ENCODE measurements around the gene SIAE. TPM values are rescaled to one million over a fixed set of nuclear protein-coding genes. Genes with fewer than 3 reads are reported as not detected.

The SIAE gene
- total RNA-seq, 1 donor from 2014 or later, result 9.6 TPM

- TF ChIP-seq, protein P1, sequence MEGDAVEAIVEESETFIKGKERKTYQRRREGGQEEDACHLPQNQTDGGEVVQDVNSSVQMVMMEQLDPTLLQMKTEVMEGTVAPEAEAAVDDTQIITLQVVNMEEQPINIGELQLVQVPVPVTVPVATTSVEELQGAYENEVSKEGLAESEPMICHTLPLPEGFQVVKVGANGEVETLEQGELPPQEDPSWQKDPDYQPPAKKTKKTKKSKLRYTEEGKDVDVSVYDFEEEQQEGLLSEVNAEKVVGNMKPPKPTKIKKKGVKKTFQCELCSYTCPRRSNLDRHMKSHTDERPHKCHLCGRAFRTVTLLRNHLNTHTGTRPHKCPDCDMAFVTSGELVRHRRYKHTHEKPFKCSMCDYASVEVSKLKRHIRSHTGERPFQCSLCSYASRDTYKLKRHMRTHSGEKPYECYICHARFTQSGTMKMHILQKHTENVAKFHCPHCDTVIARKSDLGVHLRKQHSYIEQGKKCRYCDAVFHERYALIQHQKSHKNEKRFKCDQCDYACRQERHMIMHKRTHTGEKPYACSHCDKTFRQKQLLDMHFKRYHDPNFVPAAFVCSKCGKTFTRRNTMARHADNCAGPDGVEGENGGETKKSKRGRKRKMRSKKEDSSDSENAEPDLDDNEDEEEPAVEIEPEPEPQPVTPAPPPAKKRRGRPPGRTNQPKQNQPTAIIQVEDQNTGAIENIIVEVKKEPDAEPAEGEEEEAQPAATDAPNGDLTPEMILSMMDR (IDR thresholded peaks at IDR 0.05), result no peak
- no peak for DNase-seq (ENCODE audit: low spot score)
- H3K36me3 Mint-ChIP-seq (ENCODE audit: low read depth), result peaks cover 8% of the 10 kb centered on the region
- H3K4me3 Mint-ChIP-seq (ENCODE audit: unreplicated experiment), result no peak overlapping the region
- no peak overlapping the region for H3K27ac Mint-ChIP-seq (ENCODE audit: unreplicated experiment)
- H3K4me1 Mint-ChIP-seq (ENCODE audit: low read depth), result peaks cover 13% of the 10 kb centered on the region
- peaks cover 14% of the 10 kb centered on the region for H3K9me3 Mint-ChIP-seq (ENCODE audit: low read depth)
- no peaks in the 10 kb centered on the region for H3K27me3 Mint-ChIP-seq (ENCODE audit: low read depth)
Measured at GRCh38 chr11:124678416-124678815, 4.9 kb upstream of the SIAE start.

- Mint-ChIP-seq H3K27ac (ENCODE audit: unreplicated experiment) (no peak overlapping the region), H3K4me1 (ENCODE audit: low read depth) (peaks cover 21% of the 10 kb centered on the region), H3K9me3 (ENCODE audit: low read depth) (no peaks in the 10 kb centered on the region), H3K36me3 (ENCODE audit: low read depth) (no peaks in the 10 kb centered on the region), H3K4me3 (ENCODE audit: unreplicated experiment) (no peak overlapping the region), H3K27me3 (ENCODE audit: low read depth) (no peaks in the 10 kb centered on the region)
- TF ChIP-seq, protein P1 (IDR thresholded peaks at IDR 0.05), result no peak
- DNase-seq (ENCODE audit: low spot score), result no peak
Measured at GRCh38 chr11:124676386-124676785, 2.8 kb upstream of the SIAE start.

GRCh38 chr11:124674571-124674970, 1.0 kb upstream of the SIAE start:
- no peaks in the 10 kb centered on the region for H3K27me3 Mint-ChIP-seq (ENCODE audit: low read depth)
- H3K36me3 Mint-ChIP-seq (ENCODE audit: low read depth), result no peaks in the 10 kb centered on the region
- peak overlapping the region; percentile 92 for H3K4me3 Mint-ChIP-seq (ENCODE audit: unreplicated experiment)
- H3K9me3 Mint-ChIP-seq (ENCODE audit: low read depth), result no peaks in the 10 kb centered on the region
- TF ChIP-seq, protein P1 (IDR thresholded peaks at IDR 0.05), result no peak
- peaks cover 21% of the 10 kb centered on the region for H3K4me1 Mint-ChIP-seq (ENCODE audit: low read depth)
- DNase-seq (ENCODE audit: low spot score), result no peak
- peak overlapping the region; percentile 98 for H3K27ac Mint-ChIP-seq (ENCODE audit: unreplicated experiment)

DNA sequence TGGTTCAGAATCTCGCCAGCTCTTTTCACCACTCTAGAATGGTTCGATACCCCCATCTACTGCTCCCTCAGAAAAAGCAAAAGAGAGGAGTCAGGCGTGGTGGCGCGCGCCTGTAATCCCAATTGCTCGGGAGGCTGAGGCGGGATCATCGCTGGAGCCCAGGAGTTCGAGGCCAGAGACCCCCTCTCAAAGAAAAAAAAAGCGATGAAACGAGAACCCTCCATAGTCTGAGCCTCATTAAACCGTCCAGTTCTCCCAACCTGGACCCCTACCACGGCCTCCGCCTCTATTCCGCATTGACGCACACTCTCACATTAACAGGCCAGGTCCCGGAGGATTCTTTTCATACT, 604 bp upstream of the SIAE start:
- peaks cover 21% of the 10 kb centered on the region for H3K4me1 Mint-ChIP-seq (ENCODE audit: low read depth)
- DNase-seq (ENCODE audit: low spot score), result no peak
- no peaks in the 10 kb centered on the region for H3K36me3 Mint-ChIP-seq (ENCODE audit: low read depth)
- peak overlapping the region; percentile 92 for H3K4me3 Mint-ChIP-seq (ENCODE audit: unreplicated experiment)
- TF ChIP-seq, protein P1 (IDR thresholded peaks at IDR 0.05), result no peak
- H3K27ac Mint-ChIP-seq (ENCODE audit: unreplicated experiment), result peak overlapping the region; percentile 98
- H3K27me3 Mint-ChIP-seq (ENCODE audit: low read depth), result no peaks in the 10 kb centered on the region
- no peaks in the 10 kb centered on the region for H3K9me3 Mint-ChIP-seq (ENCODE audit: low read depth)

DNA sequence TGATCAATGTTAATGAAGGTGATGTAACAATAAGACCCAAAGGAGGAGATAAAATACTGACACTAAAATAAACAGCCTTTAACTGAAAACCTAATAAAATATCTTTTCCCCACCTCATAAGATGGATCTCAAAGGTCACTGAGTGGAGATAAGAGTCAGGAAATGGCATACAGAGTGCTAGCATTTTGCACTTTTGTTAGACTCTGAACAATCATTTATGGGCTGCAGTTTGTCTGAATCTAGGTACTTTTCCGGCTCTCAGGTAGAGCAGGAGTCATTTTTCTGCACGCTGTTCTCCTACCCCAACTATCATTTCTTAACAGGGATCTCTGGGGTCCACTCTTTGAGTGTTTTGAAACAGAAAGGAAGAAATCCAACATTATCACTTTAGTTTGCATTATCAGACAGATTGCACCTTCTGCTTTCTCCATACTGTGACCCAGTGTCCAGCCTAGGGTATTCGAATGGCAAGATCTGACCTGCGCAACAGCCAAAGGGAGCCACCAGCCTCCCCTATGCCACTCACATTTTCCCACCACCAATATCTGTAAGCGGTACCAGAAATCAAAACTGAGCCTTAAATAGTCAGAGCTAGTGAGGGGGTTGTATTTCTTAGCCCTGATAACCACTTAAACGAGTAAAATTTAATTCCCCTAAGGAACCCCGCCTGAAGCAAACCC, 863 bp downstream of the SIAE start:
- TF ChIP-seq, protein P1 (IDR thresholded peaks at IDR 0.05), result no peak
- DNase-seq (ENCODE audit: low spot score), result no peak
- Mint-ChIP-seq H3K27ac (ENCODE audit: unreplicated experiment) (peak overlapping the region; percentile 32), H3K9me3 (ENCODE audit: low read depth) (no peaks in the 10 kb centered on the region), H3K27me3 (ENCODE audit: low read depth) (no peaks in the 10 kb centered on the region), H3K4me1 (ENCODE audit: low read depth) (peaks cover 21% of the 10 kb centered on the region), H3K36me3 (ENCODE audit: low read depth) (no peaks in the 10 kb centered on the region), H3K4me3 (ENCODE audit: unreplicated experiment) (peak overlapping the region; percentile 92)
